ENCODE data around the gene EEF2. TPM values are rescaled to one million over a fixed set of nuclear protein-coding genes. Genes with fewer than 3 reads are reported as not detected.

EEF2 gene
- polyA plus RNA-seq, 1 donor from 2014 or later = 716 TPM

DNA sequence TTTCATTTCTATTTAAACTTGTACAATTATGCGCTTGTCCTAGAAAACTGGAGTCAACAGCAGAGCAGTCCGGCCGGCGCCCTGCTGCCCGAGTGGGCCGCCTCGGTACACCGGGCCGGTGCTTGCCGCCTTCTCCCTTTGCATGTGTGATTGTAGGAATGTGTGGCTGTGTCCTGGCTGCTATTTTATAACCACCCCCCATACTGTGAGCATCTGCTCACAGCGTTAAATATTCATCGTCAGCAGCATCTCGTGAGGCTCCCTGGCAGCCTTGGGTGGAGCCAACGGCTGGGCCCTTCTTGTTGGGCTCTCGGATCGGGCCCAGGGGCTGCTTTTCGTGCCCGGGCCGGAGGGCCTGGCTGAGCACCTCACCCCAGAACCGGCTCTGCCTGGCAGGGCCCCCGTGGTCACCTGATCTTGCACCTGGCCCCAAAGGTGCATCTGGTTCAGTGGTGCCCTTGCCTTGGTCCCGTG is 32.9 kb upstream of the EEF2 start:
- H3F3A ChIP-seq (ENCODE audit: insufficient read depth, low read length, poor library complexity, severe bottlenecking) = no peaks in the 10 kb centered on the region
- H3K9ac ChIP-seq (ENCODE audit: low read length) = no peak overlapping the region
- no peak overlapping the region for H3K27ac ChIP-seq (ENCODE audit: low read length)
- H3K4me3 ChIP-seq (ENCODE audit: low read length) = no peak overlapping the region
- no peaks in the 10 kb centered on the region for H3K9me2 ChIP-seq (ENCODE audit: insufficient read depth, low read length)
- no peak for TF ChIP-seq EZH2 (IDR thresholded peaks at IDR 0.05; ENCODE audit: borderline replicate concordance, insufficient read depth, low read length, poor library complexity, severe bottlenecking)
- no peak for TF ChIP-seq TAF1 (IDR thresholded peaks at IDR 0.05; ENCODE audit: low read depth)
- H4K20me1 ChIP-seq (ENCODE audit: insufficient read depth) = peaks cover 7% of the 10 kb centered on the region
- peaks cover 5% of the 10 kb centered on the region for H3K79me2 ChIP-seq (replicated peaks; ENCODE audit: insufficient read depth, low read length)
- no peaks in the 10 kb centered on the region for H3K9me3 ChIP-seq (ENCODE audit: low read length)
- no peaks in the 10 kb centered on the region for H3K27me3 ChIP-seq (ENCODE audit: insufficient read depth, low read depth, low read length)
- no peak overlapping the region for H3K4me2 ChIP-seq (ENCODE audit: low read length)
- H2AFZ ChIP-seq (ENCODE audit: low read depth, low read length) = no peak overlapping the region
- H3K36me3 ChIP-seq (ENCODE audit: insufficient read depth, low read length) = no peaks in the 10 kb centered on the region

DNA sequence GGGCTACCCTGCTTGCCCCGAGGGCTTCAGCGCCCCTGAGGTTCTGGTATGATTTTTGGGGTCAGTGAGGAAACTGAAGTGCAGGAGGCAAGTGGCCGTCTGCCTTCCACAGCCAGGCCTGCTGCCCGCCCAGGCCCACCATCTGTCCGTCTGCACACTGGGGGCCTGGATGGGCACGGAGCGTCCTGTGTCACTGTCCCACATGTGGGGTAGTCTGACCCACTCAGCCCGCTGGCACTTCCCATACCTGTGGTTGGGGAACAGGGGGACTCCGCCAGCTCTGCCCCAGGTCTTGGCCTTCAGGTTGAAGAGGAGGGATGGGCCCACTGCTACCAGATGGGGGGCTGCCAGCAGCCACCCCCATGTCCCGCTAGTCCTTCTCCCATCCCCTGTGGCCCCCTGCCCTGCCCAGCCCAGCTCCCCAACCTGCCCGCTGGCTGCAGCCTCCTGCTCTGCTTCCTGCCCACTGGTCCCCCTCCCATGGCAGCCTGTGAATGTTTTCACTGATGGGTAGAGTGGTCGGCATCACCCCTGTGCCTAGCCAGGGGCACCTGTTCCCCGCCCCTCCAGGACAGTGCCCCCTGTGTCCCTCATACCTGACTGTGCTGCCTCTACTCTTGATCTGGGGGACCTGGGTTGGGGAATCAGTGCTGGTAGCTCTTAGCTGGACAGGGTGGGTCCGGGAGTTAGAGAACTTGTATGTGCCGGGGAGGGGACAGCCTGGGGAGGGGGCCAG is 31.8 kb upstream of the EEF2 start:
- Histone ChIP-seq H2AFZ (ENCODE audit: low read depth, low read length) (no peak overlapping the region), H3K79me2 (replicated peaks; ENCODE audit: insufficient read depth, low read length) (peaks cover 11% of the 10 kb centered on the region), H4K20me1 (ENCODE audit: insufficient read depth) (peaks cover 9% of the 10 kb centered on the region)

GRCh38 chr19:4016486-4016885 is 31.2 kb upstream of the EEF2 start:
- Histone ChIP-seq H3K79me2 (replicated peaks; ENCODE audit: insufficient read depth, low read length) (peaks cover 6% of the 10 kb centered on the region), H3K4me3 (ENCODE audit: low read length) (no peak overlapping the region), H4K20me1 (ENCODE audit: insufficient read depth) (peaks cover 10% of the 10 kb centered on the region), H3K27ac (ENCODE audit: low read length) (no peak overlapping the region), H3K9me2 (ENCODE audit: insufficient read depth, low read length) (no peaks in the 10 kb centered on the region), H3K4me2 (ENCODE audit: low read length) (no peak overlapping the region), H3K36me3 (ENCODE audit: insufficient read depth, low read length) (no peaks in the 10 kb centered on the region), H3K9ac (ENCODE audit: low read length) (no peak overlapping the region), H3K9me3 (ENCODE audit: low read length) (no peaks in the 10 kb centered on the region), H3F3A (ENCODE audit: insufficient read depth, low read length, poor library complexity, severe bottlenecking) (no peaks in the 10 kb centered on the region), H2AFZ (ENCODE audit: low read depth, low read length) (no peak overlapping the region), H3K27me3 (ENCODE audit: insufficient read depth, low read depth, low read length) (no peaks in the 10 kb centered on the region)
- TF ChIP-seq POLR2AphosphoS5 (IDR thresholded peaks at IDR 0.05) (no peak), EP300 (conservative IDR thresholded peaks at IDR 0.05; ENCODE audit: poor library complexity, severe bottlenecking) (no peak), SMC3 (conservative IDR thresholded peaks at IDR 0.05; ENCODE audit: poor library complexity) (no peak), TAF1 (IDR thresholded peaks at IDR 0.05; ENCODE audit: low read depth) (no peak), RAD21 (conservative IDR thresholded peaks at IDR 0.05) (no peak), EZH2 (IDR thresholded peaks at IDR 0.05; ENCODE audit: borderline replicate concordance, insufficient read depth, low read length, poor library complexity, severe bottlenecking) (no peak), MXI1 (conservative IDR thresholded peaks at IDR 0.05; ENCODE audit: poor library complexity, severe bottlenecking) (no peak)
- TF ChIP-seq, protein P1, sequence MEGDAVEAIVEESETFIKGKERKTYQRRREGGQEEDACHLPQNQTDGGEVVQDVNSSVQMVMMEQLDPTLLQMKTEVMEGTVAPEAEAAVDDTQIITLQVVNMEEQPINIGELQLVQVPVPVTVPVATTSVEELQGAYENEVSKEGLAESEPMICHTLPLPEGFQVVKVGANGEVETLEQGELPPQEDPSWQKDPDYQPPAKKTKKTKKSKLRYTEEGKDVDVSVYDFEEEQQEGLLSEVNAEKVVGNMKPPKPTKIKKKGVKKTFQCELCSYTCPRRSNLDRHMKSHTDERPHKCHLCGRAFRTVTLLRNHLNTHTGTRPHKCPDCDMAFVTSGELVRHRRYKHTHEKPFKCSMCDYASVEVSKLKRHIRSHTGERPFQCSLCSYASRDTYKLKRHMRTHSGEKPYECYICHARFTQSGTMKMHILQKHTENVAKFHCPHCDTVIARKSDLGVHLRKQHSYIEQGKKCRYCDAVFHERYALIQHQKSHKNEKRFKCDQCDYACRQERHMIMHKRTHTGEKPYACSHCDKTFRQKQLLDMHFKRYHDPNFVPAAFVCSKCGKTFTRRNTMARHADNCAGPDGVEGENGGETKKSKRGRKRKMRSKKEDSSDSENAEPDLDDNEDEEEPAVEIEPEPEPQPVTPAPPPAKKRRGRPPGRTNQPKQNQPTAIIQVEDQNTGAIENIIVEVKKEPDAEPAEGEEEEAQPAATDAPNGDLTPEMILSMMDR (IDR thresholded peaks at IDR 0.05; ENCODE audit: poor library complexity, severe bottlenecking) = no peak

More for the DNA sequence above, 31.8 kb upstream of the EEF2 start:
- Histone ChIP-seq H3K4me3 (ENCODE audit: low read length) (no peak overlapping the region), H3K9me2 (ENCODE audit: insufficient read depth, low read length) (no peaks in the 10 kb centered on the region), H3F3A (ENCODE audit: insufficient read depth, low read length, poor library complexity, severe bottlenecking) (no peaks in the 10 kb centered on the region), H3K4me2 (ENCODE audit: low read length) (no peak overlapping the region), H3K27me3 (ENCODE audit: insufficient read depth, low read depth, low read length) (no peaks in the 10 kb centered on the region), H3K36me3 (ENCODE audit: insufficient read depth, low read length) (no peaks in the 10 kb centered on the region), H3K9me3 (ENCODE audit: low read length) (no peaks in the 10 kb centered on the region), H3K27ac (ENCODE audit: low read length) (no peak overlapping the region), H3K9ac (ENCODE audit: low read length) (no peak overlapping the region)
- TF ChIP-seq MXI1 (conservative IDR thresholded peaks at IDR 0.05; ENCODE audit: poor library complexity, severe bottlenecking) (no peak), RAD21 (conservative IDR thresholded peaks at IDR 0.05) (no peak), EP300 (conservative IDR thresholded peaks at IDR 0.05; ENCODE audit: poor library complexity, severe bottlenecking) (no peak)
- TF ChIP-seq, protein P1 (IDR thresholded peaks at IDR 0.05; ENCODE audit: poor library complexity, severe bottlenecking) = no peak

Data from neural cell (in vitro differentiated cells).